Stimulated activated CD8-positive, alpha-beta memory T cell treated with anti-CD3 and anti-CD28 coated beads, Interleukin-7, amount 100 ng/mL, for 24 hours (primary cell): ENCODE measurements around the gene ZNF749.
A peak's percentile ranks its signal among the peaks of the same experiment; 100 is the strongest.

ENCODE experiments used
- DNase-seq: peaks from one replicate; pipeline ENCODE4 v3.0.0-alpha.2; 2020; ENCODE audit warnings: low read depth

Gene ZNF749

DNA sequence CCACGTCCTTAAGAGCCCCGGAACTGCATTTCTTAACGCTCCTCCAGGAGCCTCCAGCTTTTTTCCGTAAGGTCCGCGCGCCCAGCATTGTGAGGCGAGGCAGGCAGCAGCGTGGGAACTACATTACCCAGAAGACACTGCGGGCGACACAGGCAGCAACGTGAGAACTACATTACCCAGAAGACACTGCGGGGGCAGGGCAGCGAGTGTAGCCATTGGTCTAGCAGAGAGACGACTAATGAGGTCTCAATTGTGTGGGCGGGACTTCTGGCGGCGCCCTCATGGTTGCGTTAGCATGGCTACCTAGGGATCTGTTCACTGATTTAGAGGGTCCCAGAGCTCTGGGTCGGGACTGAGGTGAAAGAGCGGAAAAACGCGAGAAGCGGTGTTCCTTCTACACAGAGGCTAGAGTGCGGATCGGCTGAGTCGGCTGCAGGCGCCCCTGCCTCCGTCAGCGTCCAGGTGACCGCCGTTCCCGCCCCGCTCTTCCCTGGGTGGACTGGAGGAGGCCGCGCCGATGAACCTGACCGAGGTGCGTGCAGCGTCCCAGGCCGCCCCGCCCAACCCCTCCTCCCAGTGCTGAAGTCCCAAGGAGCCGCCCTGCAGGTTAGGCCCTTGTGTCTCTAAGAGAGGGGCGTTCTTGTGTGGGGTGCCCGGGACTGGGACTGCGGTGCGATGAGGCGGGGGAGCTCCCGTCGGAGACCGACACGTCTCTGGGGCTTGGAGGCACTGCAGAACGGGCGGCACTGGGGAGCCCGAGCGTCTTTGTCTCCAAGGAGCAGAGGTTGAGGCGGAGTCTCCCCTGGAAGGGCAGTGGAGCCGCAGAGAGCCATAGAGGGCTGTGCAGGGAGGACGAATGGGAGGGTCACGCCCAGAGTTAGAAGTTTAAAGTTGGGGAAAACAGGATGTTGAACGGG lies at the start of gene ZNF749:
Gene ZNF749, plus strand, starts transcription at position 264 of the 917 bp plus-strand sequence. Its CDS starts 254 bp downstream, at position 518.
- peak; percentile 89 for DNase-seq

DNA sequence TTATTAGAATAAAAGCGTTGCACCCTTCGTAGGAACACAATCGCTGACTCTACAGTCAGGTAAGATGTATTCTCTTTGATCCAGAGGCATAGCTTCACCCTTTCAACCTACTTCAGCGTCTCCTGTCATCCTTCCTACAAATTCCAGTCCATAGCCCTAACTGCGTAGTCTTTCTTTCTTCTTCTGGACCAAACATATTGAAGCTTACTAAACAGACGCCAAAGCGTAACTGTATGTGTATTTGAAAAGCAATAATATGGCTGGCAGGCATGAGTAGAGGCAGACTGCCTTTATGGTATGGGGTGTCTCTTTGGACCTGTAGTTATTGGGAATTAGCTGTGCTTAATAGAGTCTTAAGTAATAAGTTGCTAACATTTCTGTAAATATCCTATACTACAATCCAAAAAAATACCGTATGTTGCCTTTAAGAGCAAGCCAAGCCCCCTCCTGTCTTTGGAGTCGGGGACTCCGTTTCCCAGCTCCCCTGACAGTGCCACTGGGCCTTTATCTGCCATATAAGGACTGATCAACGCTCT lies 45.9 kb upstream of the ZNF749 start:
- no peak for DNase-seq

DNA sequence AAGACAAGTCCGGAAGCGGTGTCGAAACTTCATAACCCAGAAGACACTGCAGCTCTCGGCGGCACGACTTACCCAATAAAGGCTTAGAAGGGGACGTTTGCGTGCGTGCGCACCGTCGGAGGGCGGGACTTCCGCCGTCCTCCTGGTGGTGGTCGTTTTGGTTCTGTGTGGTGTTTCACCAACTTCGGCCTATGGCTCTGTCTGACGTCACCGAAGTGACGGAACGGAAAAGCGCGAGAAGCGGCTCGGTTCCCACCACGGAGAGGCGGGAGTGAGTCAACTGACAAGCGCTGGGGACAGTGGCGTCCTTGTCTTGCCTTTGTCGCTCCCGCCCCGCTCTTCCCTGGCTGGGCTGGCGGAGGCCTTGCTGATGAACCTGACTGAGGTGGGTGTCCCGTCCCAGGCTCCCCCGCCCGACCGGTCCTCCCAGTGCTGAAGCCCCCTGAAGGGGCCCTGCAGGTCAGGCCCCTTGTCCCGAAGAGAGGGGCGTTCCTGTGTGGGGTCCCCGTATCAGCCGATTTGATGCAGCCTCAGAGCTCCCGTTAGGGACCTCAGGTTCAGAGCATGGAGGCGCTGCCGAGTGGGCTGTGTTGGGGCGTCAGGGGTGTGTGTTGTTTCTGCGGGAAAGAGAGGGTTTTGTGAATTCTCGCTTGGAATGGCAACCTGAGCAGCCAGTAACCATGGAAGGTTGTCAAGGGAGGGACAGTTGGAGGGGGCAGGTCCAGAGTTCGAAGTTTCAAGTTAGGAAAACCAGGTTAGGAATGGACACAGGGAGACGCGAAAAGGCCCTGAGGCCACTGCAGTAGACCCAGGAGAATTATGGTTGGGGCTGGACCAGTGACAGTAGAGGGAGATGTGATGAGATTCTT lies 45.2 kb upstream of the ZNF749 start, which contains the start of gene ZNF548:
Gene ZNF548, plus strand, starts transcription at position 125 of the 869 bp plus-strand sequence. Its CDS starts 246 bp downstream, at position 371.
- peak; percentile 97 for DNase-seq

DNA sequence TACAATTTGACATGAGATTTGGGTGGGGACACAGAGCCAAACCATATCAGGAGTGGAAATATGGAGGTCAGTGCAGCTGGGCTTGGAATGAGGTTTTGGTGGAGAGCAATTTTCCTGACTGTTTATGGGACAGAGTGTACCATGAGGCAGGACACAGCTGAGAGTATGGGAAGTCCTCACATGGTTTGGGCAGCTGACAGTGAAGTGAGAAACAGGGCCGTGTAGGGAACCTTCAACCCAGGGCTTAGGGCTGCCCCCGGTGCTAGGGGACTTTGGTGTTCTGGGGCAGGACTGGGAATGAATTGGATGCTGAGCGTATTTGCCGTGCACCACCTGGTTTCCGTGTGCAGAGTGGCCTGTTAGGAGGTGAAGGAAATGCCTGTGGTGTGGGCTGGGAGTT lies 39.4 kb upstream of the ZNF749 start:
- no peak for DNase-seq

DNA sequence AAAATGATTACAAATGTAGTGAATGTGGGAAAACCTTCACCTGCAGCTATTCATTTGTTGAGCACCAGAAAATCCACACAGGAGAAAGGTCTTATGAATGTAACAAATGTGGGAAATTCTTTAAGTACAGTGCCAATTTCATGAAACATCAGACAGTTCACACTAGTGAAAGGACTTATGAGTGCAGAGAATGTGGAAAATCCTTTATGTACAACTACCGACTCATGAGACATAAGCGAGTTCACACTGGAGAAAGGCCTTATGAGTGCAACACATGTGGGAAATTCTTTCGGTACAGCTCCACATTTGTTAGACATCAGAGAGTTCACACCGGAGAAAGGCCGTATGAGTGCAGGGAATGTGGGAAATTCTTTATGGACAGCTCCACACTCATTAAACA lies 36.3 kb upstream of the ZNF749 start:
- DNase-seq, result no peak

DNA sequence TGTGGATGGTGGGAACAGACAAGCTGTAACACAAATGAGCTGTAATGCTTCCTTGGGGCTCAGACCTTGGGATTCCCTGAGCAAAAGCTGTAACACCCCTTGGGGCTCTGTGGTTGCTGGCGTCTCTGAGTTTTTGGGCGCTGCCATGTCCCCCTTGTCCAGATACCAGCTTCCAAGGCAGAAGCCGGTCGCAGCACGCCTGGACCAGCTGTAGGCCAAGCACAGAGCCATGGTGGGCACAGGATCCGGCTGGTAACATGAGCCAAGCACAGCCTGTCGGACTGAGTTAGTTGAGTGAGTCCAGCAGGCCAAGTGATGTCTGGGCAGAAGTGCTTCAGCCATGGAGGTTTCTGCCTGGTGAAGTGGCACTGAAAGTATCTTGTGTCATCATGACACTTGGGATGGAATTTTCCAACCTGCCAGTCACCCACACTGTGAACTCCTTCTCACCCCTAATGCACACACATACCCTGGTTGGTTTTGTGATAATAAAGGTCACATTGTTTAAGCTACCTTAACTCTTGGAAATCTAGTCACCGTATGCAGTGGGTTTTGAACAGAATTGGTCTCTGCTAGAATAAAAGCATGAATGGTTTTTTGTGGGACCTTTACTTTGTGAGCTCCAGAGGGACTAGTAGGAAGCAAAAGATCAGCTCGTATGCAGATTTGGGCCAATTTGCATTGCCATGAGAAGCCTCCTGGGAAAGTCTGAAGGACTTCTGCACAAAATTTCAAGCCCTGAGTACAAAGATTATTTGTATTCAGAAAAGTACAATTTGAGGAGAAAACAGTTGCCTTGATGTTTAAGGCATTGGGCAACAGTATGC lies 31.2 kb upstream of the ZNF749 start:
- DNase-seq, result no peak

DNA sequence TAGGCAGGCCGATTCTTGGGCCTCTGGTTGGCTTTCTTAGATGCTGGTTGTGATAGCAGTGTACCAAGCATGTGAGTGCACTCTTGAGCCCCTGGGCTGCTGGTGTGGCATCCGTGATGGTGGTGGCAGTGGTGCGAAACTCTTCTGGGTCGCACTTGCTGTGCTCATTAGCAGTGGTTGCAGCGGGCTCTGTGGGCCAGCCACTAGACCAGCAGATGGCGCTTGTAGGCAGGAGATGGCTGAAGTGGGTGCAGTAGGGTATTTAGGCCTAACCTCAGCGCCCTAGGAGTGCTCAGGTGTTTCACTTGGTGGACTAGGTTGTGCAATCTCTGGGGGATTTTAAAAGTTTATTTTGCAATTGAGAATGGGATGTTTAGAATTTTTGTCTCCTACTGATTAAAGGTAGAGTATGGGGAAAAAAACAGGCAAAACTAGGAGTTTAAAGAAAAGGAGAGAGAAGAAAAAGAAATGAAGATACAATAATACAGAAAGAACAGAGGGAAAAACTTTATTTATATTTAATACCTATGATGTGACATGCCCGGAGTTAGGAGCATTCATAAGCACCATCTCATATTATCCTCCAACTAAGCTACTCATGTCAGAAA lies 28.5 kb upstream of the ZNF749 start:
- peak; percentile 29 for DNase-seq

DNA sequence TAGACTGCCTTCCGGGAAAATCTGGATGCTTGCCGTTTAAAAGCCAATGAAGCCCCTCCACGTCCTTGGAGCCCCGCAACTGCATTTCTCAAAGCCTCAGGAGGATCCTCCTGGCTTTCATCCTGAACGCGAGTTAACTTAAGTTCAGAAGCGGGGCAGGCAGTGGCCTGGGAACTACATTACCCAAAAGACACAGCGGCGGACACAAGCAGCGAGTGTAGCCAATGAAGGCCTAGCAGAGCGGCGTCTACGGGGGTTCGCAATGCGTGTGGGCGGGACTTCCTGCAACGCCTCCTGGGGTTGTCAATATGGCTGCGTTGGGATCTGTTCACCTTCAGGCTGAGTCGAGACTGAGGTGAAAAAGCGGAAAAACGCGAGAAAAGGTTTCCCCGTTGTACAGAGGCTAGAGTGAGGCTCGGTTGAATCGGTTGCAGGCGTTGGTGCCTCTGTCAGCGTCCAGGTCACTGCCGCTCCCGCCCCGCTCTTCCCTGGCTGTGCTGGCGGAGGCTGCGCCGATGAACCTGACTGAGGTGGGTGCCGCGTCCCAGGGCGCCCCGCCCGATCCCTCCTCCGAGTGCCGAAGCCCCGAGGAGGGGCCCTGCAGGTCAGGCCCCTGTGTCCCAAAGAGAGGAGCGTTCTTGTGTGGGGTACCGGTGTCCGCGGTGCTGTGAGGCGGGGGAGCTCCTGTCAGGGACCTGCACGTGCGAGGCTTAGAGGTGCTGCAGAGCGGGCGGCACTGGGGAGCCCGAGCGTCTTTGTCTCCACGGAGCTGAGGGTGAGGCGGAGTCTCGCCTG lies 24.1 kb upstream of the ZNF749 start, which contains the start of gene ZNF17:
Gene ZNF17, plus strand, starts transcription at position 285 of the 795 bp plus-strand sequence. CDS start 2,455 bp downstream, outside the sequence.
- peak; percentile 86 for DNase-seq

DNA sequence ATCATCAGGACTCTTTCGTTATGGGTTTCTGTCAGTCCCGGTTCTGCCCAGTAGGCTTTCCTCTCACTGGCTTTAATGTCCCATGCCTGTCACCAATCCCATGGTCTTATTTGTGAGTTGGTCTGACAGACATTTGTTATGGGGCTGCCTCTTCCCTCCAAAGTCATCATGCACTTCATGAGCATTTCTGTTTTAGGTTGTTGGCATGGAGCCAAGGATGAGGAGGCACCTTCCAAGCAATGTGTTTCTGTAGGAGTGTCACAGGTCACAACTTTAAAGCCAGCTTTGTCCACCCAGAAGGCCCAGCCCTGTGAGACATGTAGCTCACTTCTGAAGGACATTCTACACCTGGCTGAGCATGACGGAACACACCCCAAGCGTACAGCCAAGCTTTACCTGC lies 15.7 kb upstream of the ZNF749 start:
- no peak for DNase-seq

DNA sequence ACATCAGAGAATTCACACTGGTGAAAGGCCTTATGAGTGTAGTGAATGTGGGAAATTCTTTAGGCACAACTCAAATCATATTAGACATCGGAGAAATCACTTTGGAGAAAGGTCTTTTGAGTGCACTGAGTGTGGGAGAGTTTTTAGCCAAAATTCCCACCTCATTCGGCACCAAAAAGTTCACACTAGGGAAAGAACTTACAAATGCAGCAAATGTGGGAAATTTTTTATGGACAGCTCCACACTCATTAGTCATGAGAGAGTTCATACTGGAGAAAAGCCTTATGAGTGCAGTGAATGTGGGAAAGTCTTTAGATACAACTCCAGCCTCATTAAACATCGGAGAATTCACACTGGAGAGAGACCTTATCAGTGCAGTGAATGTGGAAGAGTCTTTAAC lies 14.1 kb upstream of the ZNF749 start:
- no peak for DNase-seq

DNA sequence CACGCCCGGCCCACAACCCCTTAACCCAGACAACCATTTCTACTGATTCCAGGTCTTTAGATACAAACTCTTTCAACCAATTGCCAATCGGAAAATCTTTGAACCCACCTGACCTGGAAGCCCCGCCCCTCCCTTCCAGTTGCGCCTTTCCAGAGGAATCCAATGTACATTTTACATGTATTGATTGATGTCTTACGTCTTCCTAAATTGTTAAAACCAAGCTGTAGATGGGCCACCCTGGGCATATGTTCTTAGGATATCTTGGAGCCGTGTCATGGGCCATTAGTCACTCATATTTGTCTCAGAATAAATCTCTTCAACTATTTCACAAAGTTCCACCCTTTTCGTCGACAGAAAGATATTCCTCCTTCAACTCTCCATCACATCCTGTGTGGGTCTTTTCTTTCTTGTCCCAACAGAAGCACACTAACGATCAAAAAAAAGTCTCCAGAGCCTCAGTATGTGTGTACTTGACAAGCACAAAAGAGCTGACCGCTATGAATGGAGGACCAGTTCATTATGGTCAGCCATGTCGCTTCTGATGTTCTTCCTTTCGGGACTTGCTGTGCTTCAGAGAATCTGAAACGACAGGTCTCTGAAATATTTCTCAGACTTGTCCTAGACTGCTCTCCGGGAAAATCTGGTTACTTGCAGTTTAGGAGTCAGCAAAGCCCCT lies 601 bp upstream of the ZNF749 start:
- DNase-seq, result no peak

DNA sequence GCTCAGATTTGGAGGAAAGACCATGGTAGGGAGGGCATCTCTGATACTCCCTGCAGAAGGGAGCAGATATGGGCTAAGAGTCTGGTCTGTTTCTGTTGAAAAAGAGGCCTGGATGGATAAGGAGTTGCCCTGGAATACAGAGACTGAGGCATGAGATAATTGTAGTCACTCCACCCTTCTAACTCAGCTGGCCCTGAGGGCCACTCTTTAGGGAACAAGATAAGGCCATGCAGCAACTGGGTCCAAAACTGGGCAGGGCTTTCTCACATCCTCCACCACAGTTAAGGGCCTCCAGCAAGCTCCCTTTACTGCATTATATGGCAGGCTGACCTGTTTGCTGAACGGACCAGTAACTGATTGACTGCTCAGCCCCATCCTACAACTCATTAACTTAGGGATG lies 1.3 kb downstream of the ZNF749 start:
- no peak for DNase-seq

DNA sequence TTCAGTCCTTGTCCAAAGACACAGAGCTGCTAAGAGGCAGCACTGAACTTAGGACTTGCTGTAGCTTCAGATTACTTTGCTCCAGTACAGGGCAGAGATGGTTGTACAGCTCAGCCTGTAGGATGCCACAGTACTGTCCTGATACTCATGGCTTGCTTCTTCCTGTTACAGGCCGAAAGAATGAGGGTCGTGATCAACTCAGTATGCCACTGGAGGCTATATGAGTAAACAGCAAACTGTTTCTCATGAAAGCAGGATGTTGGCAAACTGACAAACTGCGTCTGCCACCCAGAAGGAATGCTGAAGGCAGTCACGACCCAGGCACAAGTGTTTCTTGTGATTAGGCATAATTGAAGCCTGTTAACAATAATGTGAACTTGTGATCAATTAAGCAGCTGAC lies 2.8 kb downstream of the ZNF749 start:
- no peak for DNase-seq

DNA sequence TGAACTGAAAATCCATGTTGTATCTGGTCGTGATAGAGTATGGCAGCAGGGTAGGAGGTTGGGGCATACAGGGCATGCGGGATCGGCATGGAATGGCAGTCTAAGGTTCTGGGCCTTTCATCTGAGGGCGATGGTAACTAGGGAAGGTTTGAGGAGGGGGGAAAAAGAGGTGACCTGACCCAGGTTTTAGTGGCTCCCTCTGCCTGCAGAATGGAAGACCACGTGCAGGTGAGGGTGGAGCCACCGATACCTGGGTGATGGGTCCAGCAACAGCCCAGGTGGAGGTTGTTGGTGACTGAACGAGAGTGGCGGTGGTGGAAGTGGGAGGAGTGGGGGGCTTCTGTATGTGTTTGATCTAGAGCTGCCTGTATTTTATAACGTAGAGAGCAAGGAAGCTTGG lies 3.8 kb downstream of the ZNF749 start:
- no peak for DNase-seq

DNA sequence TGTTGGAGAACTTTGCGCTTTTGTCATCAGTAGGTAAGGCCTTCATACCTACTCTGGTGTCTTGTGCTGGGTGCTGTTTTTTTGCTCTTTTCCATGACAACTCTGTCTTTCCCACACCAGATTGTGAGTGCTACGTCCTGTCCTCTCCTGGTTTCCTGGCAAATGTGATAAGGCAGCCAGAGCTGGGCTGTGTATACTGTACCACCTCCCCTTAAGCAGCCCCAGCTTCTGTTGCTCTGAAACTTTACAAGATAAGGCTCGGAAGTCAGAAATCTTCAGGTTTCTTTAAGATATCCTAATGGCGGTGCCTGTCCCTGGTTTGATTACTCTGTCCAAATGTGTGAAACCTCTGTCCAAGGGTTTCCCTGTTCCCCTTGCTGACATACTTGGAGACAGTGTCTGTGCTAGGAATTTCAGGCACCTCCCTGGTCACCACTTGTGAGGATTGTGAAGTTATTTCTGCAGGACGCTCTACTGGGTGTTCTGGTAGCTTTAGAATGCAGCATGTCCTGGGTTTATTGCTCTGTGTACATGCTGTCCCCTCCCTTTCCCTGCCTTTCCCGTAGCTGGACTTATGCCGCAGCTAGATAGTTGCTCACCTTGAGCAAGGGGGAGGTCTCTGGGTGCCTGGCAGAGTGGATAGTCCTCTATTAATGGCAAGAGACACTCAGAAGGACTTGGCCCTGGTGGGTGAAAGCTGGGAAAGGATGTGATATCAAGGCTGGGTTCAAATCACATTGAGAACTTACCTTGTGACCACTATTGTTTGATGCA lies 7.0 kb downstream of the ZNF749 start:
- no peak for DNase-seq

DNA sequence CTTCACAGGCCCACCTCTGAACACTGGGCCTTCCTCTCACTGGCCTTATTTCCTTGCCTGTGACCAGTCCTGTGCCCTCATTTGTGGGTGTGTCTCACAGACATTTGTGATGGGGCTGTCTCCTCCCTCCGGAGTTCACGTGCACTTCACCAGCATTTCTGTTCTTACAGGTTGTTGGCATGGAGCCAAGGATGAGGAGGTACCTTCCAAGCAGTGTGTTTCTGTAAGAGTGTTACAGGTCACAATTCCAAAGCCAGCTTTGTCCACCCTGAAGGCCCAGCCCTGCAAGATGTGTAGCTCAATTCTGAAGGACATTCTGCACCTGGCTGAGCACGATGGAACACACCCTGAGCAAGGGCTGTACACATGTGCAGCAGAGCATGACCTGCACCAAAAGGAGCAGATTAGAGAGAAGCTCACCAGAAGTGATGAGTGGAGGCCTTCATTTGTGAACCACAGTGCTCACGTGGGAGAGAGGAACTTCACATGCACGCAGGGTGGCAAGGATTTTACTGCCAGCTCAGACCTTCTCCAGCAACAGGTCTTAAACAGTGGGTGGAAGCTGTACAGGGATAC lies 8.1 kb downstream of the ZNF749 start:
- DNase-seq, result no peak

DNA sequence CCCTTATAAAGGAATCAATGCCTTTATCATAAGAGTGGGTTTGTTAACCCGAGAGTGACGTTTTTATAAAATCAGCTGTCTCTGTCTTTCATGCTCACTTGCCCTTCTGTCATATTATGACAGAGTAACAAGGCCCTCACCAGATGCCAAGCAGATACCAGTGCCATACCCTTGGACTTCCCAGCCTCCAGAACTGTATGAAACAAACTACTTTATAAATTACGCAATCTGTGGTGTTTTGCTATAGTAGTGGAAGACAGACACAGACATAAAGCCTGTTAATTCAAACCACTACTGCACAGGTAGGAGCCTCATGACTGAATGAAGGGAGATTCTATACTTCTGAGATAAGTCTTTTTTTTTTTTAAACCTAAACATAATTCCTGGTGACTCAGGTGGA lies 17.2 kb downstream of the ZNF749 start:
- no peak for DNase-seq

DNA sequence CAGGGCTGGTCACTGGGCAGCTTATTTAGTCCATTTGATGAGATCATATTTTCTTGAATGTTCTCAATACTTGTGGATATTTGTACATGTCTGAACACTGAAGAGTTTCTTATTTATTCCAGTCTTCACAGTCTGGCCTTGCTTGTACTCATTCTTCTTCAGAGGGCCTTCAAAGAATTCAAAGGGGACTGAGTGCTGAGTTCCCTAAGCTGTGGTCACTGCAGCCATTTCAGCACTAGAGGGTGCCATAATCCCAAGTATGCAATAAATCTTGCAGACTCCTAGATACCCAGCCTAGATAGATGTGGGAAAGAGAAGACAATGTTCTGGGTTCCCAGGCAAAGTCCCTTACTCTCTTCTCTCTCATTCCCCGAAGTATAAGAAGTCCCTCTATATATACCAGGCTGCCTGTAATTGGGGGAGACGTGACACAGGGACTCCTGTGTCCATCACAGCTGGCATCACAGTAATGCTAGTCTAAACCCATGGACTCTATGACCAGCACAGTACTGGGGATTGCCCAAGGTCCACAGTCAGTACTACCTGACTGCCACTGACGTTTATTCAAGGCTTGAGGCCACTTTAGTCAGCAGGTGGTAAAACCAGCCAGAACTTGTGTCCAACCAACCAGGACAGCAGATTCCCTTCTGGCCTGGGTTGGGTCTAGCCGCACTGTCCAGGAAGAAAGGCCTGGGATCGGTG lies 30.7 kb downstream of the ZNF749 start:
- no peak for DNase-seq
